Esophagus squamous epithelium (tissue), 5 donors: ENCODE measurements around the gene HMCN1. TPM values are rescaled to one million over a fixed set of nuclear protein-coding genes. Genes with fewer than 3 reads are reported as not detected.

ENCODE experiments used
- DNase-seq: peaks from one replicate; lab custom pipeline; 2025; lab: John Stamatoyannopoulos, UW
- H3K27ac ChIP-seq, 4 donors: fragments of 200-600 bp; sonication (generic); one replicate each; pipeline ENCODE4 v1.5.1; 2016 to 2019; ENCODE audit warnings: mild to moderate bottlenecking in 1 of 4
- H3K27me3 ChIP-seq, 4 donors: fragments of 200-600 bp; sonication (generic); 1 replicate in 3 of 4; 2 replicates in 1 of 4; pipeline versions ENCODE4 v1.5.1 to v1.6.0; 2017 to 2021; ENCODE audit warnings: antibody characterized with exemption in 1 of 4
- H3K36me3 ChIP-seq, 3 donors: fragments of 200-600 bp; sonication (generic); one replicate each; pipeline ENCODE4 v1.5.1; 2016 to 2019
- H3K4me1 ChIP-seq, 3 donors: fragments of 200-600 bp; sonication (generic); one replicate each; pipeline ENCODE4 v1.5.1; 2017 to 2019
- H3K4me3 ChIP-seq, 4 donors: fragments of 200-600 bp; sonication (generic); 1 replicate in 3 of 4; 2 replicates in 1 of 4; pipeline ENCODE4 v1.5.1; 2016 to 2019; ENCODE audit warnings: mild to moderate bottlenecking in 2 of 4, moderate library complexity in 1 of 4
- H3K9me3 ChIP-seq, 3 donors: fragments of 200-600 bp; sonication (generic); one replicate each; pipeline ENCODE4 v1.5.1; 2016 to 2019
- POLR2A ChIP-seq, 4 donors: fragments of 450-650 bp; IDR thresholded peaks; one replicate each; pipeline ENCODE4 v1.6.1; 2017; ENCODE audit warnings: antibody characterized with exemption in 4 of 4, mild to moderate bottlenecking in 4 of 4, moderate library complexity in 3 of 4
- WGBS, 2 donors: methylation state at CpG; one replicate each; pipeline ENCODE4 v1.1.5; 2018; 5-methylcytosine and 5-hydroxymethylcytosine counted together
- intact Hi-C: fragments of 100-400 bp; cut with DNase I; formaldehyde crosslinking; loops from one replicate; pipeline ENCODE4 v1.15.0; 2022
- total RNA-seq, 4 donors: library from RNA; depleted of rRNA; stranded (reverse); fragments of >200 nt; gene quantifications; one replicate each; pipeline ENCODE4 v1.1.0, GENCODE V29; 2016
- TF ChIP-seq, protein P1 (sequence below), 6 experiments: fragments of 450-650 bp in 4 of 6; fragments of 200-600 bp in 2 of 6; sonication (generic) in 2 of 6; IDR thresholded peaks; one replicate each; pipeline ENCODE4 v1.5.1; 2016 to 2019; ENCODE audit warnings: antibody characterized with exemption in 6 of 6, mild to moderate bottlenecking in 4 of 6, moderate library complexity in 4 of 6
- donor health status: DM: yes; HTN: yes; CAD: no.

Gene HMCN1
- total RNA-seq, 4 donors from 2014 or later: 0.49 to 6.7 (median 3.3) TPM

DNA sequence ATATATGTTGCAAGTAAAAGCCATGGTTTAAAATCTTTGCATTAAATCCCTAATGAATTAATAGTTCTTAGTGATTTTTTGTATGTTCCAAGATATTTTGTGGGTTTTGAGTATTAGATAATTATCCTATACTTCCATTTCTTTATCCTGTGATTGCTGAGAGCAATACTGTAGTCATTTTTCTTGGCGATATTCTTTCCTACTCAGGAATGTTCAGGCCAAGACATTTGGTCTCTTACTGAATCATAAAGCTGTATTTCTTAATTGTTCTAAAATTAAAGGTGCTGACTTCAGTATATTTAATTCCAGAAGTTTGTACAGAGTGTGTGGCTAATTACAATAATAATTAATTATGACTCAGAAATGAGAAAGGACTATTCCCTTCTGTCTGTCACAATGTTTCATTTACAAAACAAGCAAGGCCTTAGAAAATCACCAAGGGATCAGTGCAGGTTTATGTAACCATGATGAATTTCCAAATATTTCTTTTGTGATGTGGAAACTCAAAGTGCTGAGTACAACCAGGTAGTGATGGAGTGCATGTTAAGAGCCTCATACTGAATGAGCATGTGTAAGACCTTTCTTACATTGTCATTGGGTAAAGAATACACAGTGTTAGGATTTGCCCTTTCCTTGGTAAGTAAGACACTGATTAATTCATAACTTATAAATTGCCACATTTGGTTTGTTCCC, 161.2 kb downstream of the HMCN1 start:
- H3K27me3 ChIP-seq: no peaks in the 10 kb centered on the region
- 42 to 50% methylated on average over 1 of the region's 1 CpG for WGBS, 2 donors

DNA sequence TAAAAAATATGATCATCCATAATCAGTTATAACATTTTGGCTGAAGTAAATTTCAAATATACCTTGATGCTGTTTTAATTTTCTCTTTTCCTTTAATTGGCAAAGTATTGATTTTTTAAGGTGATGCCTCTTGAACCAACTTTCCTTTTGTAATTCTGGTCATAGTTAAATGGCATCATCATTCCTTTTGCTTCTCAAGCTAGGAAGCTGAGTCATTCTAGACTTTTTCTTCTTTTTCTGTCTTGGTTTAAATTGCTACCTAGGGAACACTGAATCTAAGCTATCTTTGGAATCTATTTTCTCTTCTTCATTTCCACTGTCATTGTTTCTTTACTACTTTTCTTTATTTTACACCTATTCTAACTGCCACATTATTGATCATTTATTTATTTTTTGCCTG, 162.7 kb downstream of the HMCN1 start:
- Histone ChIP-seq H3K4me3 (no peak overlapping the region), H3K27ac (no peak overlapping the region), H3K36me3 (no peaks in the 10 kb centered on the region), H3K9me3 (no peaks in the 10 kb centered on the region), H3K27me3 (no peaks in the 10 kb centered on the region), H3K4me1 (no peaks in the 10 kb centered on the region)
- intact Hi-C loops: no loop called here
- TF ChIP-seq, protein P1, sequence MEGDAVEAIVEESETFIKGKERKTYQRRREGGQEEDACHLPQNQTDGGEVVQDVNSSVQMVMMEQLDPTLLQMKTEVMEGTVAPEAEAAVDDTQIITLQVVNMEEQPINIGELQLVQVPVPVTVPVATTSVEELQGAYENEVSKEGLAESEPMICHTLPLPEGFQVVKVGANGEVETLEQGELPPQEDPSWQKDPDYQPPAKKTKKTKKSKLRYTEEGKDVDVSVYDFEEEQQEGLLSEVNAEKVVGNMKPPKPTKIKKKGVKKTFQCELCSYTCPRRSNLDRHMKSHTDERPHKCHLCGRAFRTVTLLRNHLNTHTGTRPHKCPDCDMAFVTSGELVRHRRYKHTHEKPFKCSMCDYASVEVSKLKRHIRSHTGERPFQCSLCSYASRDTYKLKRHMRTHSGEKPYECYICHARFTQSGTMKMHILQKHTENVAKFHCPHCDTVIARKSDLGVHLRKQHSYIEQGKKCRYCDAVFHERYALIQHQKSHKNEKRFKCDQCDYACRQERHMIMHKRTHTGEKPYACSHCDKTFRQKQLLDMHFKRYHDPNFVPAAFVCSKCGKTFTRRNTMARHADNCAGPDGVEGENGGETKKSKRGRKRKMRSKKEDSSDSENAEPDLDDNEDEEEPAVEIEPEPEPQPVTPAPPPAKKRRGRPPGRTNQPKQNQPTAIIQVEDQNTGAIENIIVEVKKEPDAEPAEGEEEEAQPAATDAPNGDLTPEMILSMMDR (IDR thresholded peaks at IDR 0.05): no peak
- TF ChIP-seq POLR2A (IDR thresholded peaks at IDR 0.05): no peak
- no peak for DNase-seq

More for the DNA sequence above, 161.2 kb downstream of the HMCN1 start:
- Histone ChIP-seq H3K4me1 (no peaks in the 10 kb centered on the region), H3K36me3 (no peaks in the 10 kb centered on the region), H3K9me3 (no peaks in the 10 kb centered on the region), H3K4me3 (no peak overlapping the region), H3K27ac (no peak overlapping the region)
- no peak for DNase-seq
- TF ChIP-seq, protein P1 (IDR thresholded peaks at IDR 0.05): no peak
- no peak for TF ChIP-seq POLR2A (IDR thresholded peaks at IDR 0.05)
- intact Hi-C loops: no loop called here

DNA sequence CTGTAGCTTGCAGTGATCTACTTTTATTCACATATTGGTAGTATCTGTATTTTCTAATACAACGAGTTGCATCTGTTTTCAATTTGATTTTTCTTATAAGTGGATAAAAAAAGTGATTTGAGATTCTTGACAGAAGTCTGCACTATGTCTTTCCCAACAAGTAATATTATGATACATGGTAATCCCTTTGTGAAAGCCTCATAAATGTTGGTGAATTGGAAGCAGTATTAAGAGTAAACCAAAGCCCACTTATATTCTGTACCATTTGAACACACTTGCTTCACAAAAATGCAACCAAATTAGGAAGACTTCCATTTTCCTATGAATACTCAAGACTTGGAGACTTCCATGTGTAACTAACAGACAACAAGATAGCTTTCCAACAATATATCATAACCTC, 172.0 kb downstream of the HMCN1 start:
- H3K4me1 ChIP-seq: no peaks in the 10 kb centered on the region
- intact Hi-C loops: no loop called here
- no peak overlapping the region for H3K27ac ChIP-seq
- no peak for TF ChIP-seq POLR2A (IDR thresholded peaks at IDR 0.05)
- TF ChIP-seq, protein P1 (IDR thresholded peaks at IDR 0.05): no peak
- 50 to 67% methylated on average over 1 of the region's 1 CpG for WGBS, 2 donors
- no peaks in the 10 kb centered on the region for H3K9me3 ChIP-seq
- no peak for DNase-seq
- no peak overlapping the region for H3K4me3 ChIP-seq
- H3K27me3 ChIP-seq: no peaks in the 10 kb centered on the region
- no peaks in the 10 kb centered on the region for H3K36me3 ChIP-seq

DNA sequence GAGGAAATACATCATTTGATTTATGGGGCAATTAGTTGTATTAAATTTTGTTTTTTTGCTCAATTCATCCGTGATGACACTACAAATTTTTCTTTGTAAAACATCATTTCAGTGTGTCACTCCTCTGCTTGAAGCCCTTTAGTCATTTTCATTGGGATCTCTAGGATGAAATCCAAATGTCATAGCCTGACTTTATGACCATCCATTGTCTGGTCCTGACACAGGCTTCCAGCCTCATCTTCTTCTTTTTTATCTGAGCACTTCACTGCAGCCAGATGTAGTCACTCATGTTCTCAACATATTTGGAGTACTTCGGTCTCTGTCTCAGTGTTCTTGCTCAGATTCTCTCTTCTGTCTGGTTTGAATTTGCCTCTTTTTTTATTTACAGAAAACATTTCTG, 173.1 kb downstream of the HMCN1 start:
- no peak overlapping the region for H3K27ac ChIP-seq
- H3K4me1 ChIP-seq: no peaks in the 10 kb centered on the region
- no peaks in the 10 kb centered on the region for H3K36me3 ChIP-seq
- H3K4me3 ChIP-seq: no peak overlapping the region
- intact Hi-C loops: no loop called here
- DNase-seq: no peak
- 67% methylated on average over 2 of the region's 2 CpGs for whole genome bisulfite sequencing, 2 donors
- H3K27me3 ChIP-seq: no peaks in the 10 kb centered on the region
- H3K9me3 ChIP-seq: no peaks in the 10 kb centered on the region
- no peak for TF ChIP-seq POLR2A (IDR thresholded peaks at IDR 0.05)
- TF ChIP-seq, protein P1 (IDR thresholded peaks at IDR 0.05): no peak

DNA sequence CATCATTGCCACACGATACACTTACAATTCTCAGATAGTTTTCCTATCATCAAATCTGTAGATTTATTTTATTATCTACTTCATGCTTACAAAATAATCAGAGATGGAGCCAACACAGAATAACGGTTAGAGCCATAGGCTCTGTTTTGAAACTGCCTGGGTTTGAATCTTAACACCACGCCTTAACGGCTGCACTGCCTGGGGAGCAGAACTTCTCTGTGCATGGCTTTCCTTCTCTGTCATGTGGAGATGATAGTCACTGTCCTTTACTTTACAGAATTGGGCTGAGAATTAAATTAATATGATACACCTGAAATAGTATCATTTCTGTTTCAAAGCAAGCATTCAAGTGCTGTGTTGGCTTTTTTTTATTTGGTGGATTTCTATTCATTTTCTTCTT, 177.8 kb downstream of the HMCN1 start:
- H3K27me3 ChIP-seq: no peaks in the 10 kb centered on the region
- no peaks in the 10 kb centered on the region for H3K36me3 ChIP-seq
- no peak overlapping the region for H3K27ac ChIP-seq
- H3K4me1 ChIP-seq: no peaks in the 10 kb centered on the region
- no peak for DNase-seq
- H3K4me3 ChIP-seq: no peak overlapping the region
- 84 to 87% methylated on average over 4 of the region's 4 CpGs for WGBS, 2 donors
- intact Hi-C loops: no loop called here
- H3K9me3 ChIP-seq: no peaks in the 10 kb centered on the region
- TF ChIP-seq, protein P1 (IDR thresholded peaks at IDR 0.05): no peak
- TF ChIP-seq POLR2A (IDR thresholded peaks at IDR 0.05): no peak
